Tibial artery (tissue), 4 donors: ENCODE results near the gene PKMYT1.

ENCODE experiments used
- DNase-seq, 2 donors: peaks; one replicate each; pipeline ENCODE4 v3.0.0-alpha.2; 2019
- H3K27ac ChIP-seq, 2 donors: fragments of 200-600 bp; sonication (generic) in 1 of 2; 1 replicate in 1 of 2; 2 replicates in 1 of 2; pipeline ENCODE4 v1.5.1; 2018 to 2019; ENCODE audit warnings: mild to moderate bottlenecking in 1 of 2
- H3K27me3 ChIP-seq, 2 donors: fragments of 200-600 bp; sonication (generic) in 1 of 2; one replicate each; pipeline versions ENCODE4 v1.5.1 to v1.6.0; 2016 to 2019
- H3K36me3 ChIP-seq, 3 donors: fragments of 200-600 bp; sonication (generic) in 2 of 3; one replicate each; pipeline ENCODE4 v1.5.1; 2016 to 2019; ENCODE audit warnings: mild to moderate bottlenecking in 2 of 3
- H3K4me1 ChIP-seq, 4 donors: fragments of 200-600 bp; sonication (generic) in 2 of 4; 1 replicate in 3 of 4; 2 replicates in 1 of 4; pipeline ENCODE4 v1.5.1; 2016 to 2019
- H3K4me3 ChIP-seq, 2 donors: fragments of 200-600 bp; sonication (generic) in 1 of 2; 1 replicate in 1 of 2; 2 replicates in 1 of 2; pipeline ENCODE4 v1.5.1; 2018 to 2019; ENCODE audit warnings: mild to moderate bottlenecking in 2 of 2
- H3K9me3 ChIP-seq, 3 donors: fragments of 200-600 bp; sonication (generic) in 1 of 3; one replicate each; pipeline ENCODE4 v1.5.1; 2016 to 2019
- intact Hi-C: fragments of 100-400 bp; cut with DNase I; formaldehyde crosslinking; loops from one replicate; pipeline ENCODE4 v1.15.0; 2023; ENCODE audit warnings: low total_unique reads
- TF ChIP-seq, protein P1 (sequence below), 2 experiments: fragments of 200-600 bp in 1 of 2; fragments of 450-650 bp in 1 of 2; IDR thresholded peaks; one replicate each; pipeline ENCODE4 v1.5.1; 2017 to 2019; ENCODE audit warnings: antibody characterized with exemption in 2 of 2, mild to moderate bottlenecking in 1 of 2, moderate library complexity in 1 of 2

Gene PKMYT1

DNA sequence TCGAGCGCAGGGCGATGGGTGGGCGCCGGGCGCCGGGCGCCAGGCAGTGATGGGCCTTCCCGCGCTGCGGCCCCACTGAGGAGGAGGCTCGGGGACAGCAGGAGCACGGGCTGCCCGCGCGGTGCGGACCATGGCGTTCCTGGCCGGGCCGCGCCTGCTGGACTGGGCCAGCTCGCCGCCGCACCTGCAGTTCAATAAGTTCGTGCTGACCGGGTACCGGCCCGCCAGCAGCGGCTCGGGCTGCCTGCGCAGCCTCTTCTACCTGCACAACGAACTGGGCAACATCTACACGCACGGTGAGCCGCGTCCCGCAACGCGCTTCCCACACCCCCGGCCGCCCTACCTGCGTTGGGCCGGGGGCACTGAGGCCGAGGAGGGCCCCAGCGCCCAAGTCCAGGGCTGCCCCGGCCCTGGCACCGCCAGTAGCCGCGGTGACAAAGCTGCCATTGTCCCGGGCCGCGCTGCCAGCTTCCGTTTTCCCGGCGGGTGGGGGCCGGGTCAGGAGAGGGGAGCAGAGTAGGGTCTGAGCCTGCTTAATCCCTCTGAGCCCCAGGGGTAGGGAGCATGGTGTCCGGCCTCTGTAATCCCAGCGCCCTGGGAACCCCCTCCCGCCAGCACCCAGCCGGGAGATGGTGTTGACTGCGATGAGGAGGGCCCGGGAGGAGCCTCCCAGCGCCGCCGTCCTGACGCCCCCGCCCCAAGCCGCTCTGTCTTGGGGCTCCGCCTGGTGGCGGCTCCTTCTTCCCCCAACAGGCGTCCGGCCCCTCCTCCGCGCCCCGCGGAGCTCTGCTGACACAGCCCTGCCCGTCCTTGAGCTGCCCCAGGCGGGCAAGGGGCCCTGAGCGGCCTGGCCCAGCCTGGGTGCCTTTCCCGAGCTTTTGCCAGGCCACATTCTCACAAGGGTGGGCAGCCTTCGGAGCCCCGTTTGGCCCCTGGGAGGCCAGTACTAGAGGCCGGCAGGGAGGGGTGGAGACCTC lies 10.4 kb downstream of the PKMYT1 start:
- no peaks in the 10 kb centered on the region for H3K36me3 ChIP-seq
- H3K9me3 ChIP-seq = no peaks in the 10 kb centered on the region
- TF ChIP-seq, protein P1, sequence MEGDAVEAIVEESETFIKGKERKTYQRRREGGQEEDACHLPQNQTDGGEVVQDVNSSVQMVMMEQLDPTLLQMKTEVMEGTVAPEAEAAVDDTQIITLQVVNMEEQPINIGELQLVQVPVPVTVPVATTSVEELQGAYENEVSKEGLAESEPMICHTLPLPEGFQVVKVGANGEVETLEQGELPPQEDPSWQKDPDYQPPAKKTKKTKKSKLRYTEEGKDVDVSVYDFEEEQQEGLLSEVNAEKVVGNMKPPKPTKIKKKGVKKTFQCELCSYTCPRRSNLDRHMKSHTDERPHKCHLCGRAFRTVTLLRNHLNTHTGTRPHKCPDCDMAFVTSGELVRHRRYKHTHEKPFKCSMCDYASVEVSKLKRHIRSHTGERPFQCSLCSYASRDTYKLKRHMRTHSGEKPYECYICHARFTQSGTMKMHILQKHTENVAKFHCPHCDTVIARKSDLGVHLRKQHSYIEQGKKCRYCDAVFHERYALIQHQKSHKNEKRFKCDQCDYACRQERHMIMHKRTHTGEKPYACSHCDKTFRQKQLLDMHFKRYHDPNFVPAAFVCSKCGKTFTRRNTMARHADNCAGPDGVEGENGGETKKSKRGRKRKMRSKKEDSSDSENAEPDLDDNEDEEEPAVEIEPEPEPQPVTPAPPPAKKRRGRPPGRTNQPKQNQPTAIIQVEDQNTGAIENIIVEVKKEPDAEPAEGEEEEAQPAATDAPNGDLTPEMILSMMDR (IDR thresholded peaks at IDR 0.05) = no peak
- no peak overlapping the region for H3K27ac ChIP-seq
- DNase-seq = peak in 1 of 2 donors; percentile 38
- peaks cover 0 to 54% (median 34%) of the 10 kb centered on the region in 4 donors for H3K4me1 ChIP-seq
- peak overlapping the region; percentile 46 to 64 for H3K4me3 ChIP-seq
- intact Hi-C loops = no loop called here
- peaks cover 7 to 53% of the 10 kb centered on the region in 2 donors for H3K27me3 ChIP-seq

DNA sequence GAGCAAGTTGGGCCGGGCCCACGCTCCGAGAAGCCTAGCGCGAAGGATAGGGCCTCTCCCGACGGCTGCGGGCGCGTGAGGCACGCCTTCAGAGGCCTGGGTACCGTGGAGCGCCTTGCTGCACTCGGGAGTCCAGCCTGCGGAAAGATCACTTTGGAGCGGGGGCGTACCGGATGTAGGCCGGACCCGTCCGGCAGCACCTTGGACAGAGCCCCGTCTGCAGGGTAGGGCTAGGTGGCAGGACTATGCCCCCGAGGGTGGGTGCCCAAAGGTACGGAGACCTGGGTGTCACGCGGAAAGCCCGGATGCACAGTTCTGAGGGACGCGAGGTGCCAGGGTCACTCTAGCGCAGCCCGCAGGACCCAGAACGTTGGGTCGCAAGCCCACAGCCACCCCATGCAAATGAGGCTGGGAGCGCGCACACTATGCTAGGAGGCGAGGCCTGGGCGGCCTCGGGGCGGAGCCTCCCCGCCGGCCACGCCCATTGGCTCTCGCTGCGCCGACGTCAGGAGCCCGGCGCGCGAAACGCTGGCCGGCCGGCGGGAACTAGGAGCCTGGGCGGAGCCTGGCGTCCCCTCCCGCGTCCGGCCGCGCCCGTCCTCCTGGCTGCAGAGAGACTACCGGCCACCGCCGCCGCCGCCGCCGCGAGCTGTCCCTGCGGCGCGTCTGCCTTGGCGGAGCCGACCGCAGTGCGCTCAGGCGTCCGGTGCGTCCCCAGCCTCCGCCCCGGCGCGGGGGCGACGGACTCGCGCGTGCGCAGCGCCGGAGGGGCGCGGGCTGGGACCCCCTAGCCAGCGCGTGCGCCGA lies 11.3 kb downstream of the PKMYT1 start, which contains the start of gene PAQR4:
TSS of gene PAQR4 (plus strand) at position 611 of the 807 bp plus-strand sequence. CDS start 327 bp downstream, outside the sequence.
- TF ChIP-seq, protein P1 (IDR thresholded peaks at IDR 0.05) = no peak
- Histone ChIP-seq H3K4me1 (peaks cover 6 to 63% (median 43%) of the 10 kb centered on the region in 4 donors), H3K9me3 (no peaks in the 10 kb centered on the region), H3K36me3 (no peaks in the 10 kb centered on the region), H3K4me3 (peak within 1 kb of the TSS; percentile 46 to 64), H3K27ac (no peak within 1 kb of the TSS), H3K27me3 (peaks cover 10 to 55% of the 10 kb centered on the region in 2 donors)
- intact Hi-C loops = no loop called here
- peak; percentile 73 to 85 for DNase-seq

DNA sequence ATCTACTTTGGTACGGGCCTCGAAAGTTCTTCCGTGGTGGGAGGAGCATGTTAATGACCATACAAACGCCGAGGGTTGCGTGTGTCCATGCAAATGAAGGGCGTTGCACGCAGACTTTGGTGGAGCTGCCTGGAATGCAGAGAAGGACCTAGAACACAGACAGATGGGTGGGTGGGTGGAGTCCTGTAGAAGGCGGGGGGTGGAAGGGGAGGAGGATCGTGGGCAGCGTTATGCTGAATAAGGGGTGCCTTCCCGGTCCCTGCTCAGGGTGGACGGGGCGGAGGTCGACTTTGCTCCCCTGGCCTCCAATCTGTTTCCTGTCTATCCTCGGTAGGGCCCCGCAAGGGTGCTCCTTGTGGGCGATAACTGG lies 11.9 kb downstream of the PKMYT1 start:
- H3K36me3 ChIP-seq = no peaks in the 10 kb centered on the region
- DNase-seq = no peak
- no peaks in the 10 kb centered on the region for H3K9me3 ChIP-seq
- H3K27ac ChIP-seq = no peak overlapping the region
- peak overlapping the region; percentile 46 to 64 for H3K4me3 ChIP-seq
- intact Hi-C loops = no loop called here
- peaks cover 12 to 60% of the 10 kb centered on the region in 2 donors for H3K27me3 ChIP-seq
- TF ChIP-seq, protein P1 (IDR thresholded peaks at IDR 0.05) = no peak
- peaks cover 8 to 69% (median 49%) of the 10 kb centered on the region in 4 donors for H3K4me1 ChIP-seq

DNA sequence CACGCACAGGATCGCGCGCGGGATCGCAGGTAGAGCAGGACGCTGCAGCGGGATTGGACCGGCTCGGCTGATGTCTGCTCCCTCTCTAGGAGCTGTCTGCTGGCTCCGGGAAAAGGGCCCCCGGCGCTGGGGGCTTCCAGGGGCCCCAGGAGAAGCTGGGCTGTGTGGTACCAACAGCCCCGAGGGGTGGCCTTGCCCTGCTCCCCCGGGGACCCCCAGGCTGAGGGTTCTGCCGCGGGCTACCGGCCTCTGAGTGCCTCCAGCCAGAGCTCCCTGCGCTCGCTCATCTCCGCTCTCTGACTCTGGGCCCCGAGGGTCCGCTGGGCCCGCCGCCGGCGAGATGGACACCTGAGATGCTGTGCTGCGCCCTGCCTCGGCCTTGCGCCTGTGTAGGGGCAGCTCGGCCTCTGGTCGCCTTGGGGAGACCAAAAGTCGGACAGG lies 12.5 kb downstream of the PKMYT1 start:
- Histone ChIP-seq H3K4me1 (peaks cover 8 to 75% (median 55%) of the 10 kb centered on the region in 4 donors), H3K27ac (no peak overlapping the region), H3K27me3 (peaks cover 15 to 66% of the 10 kb centered on the region in 2 donors), H3K4me3 (no peak overlapping the region), H3K36me3 (no peaks in the 10 kb centered on the region), H3K9me3 (no peaks in the 10 kb centered on the region)
- intact Hi-C loops = no loop called here
- DNase-seq = no peak
- TF ChIP-seq, protein P1 (IDR thresholded peaks at IDR 0.05) = no peak

DNA sequence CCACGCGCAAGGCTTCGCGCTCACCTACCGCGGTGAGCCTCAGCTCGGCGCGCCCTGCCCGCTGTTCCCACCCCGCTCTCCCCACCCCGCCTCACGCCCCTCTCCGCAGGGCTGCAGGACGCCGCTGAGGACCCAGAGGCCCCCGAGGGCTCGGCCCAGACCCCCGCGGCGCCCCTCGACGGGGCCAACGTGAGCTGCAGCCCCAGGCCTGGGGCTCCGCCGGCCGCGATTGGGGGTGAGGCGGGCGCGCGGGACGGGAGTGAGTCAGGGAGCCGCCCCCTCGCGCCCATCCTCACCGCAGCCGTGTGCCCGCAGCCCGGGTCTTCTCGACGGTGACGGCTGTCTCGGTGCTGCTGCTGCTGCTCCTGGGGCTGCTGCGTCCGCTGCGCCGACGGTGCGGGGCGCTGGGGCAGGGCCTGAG lies 13.0 kb downstream of the PKMYT1 start:
- H3K4me3 ChIP-seq = peak overlapping the region in 1 of 2 donors; percentile 31
- intact Hi-C loops = no loop called here
- no peaks in the 10 kb centered on the region for H3K9me3 ChIP-seq
- H3K27me3 ChIP-seq = peaks cover 18 to 72% of the 10 kb centered on the region in 2 donors
- no peaks in the 10 kb centered on the region for H3K36me3 ChIP-seq
- DNase-seq = no peak
- H3K4me1 ChIP-seq = peaks cover 8 to 78% (median 55%) of the 10 kb centered on the region in 4 donors
- TF ChIP-seq, protein P1 (IDR thresholded peaks at IDR 0.05) = no peak
- no peak overlapping the region for H3K27ac ChIP-seq
